ENCODE data around the gene TMEM59L. TPM values are rescaled to one million over a fixed set of nuclear protein-coding genes. Genes with fewer than 3 reads are reported as not detected.

The TMEM59L gene
- total RNA-seq, 1 donor from 2014 or later, result 4.9 TPM

DNA sequence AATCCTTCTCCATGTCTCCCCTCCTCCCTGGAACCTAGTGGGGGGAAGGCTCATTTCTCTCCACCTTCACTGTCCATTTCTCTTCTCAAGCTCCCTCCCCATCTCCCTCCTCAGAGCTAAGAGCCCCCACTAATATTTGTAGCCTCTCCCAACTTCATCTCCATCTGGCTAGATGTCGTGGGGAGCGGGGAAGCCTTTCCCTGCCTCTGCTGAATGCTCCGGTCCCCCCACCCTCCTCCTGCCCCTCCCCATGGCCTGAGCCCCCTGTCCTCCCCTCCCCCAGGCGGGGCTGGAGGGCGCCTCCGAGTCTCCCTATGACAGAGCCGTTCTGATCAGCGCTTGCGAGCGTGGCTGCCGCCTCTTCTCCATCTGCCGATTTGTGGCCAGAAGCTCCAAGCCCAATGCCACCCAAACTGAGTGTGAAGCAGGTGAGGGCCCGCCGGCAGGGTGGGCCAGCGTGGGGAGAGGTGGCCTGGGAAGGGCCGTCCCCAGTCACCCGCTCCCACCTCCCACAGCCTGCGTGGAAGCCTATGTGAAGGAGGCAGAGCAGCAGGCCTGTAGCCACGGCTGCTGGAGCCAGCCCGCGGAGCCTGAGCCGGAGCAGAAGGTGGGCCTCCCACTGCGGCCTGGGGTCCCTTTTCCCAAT is 1.0 kb downstream of the TMEM59L start:
- Mint-ChIP-seq H3K27ac (no peak overlapping the region), H3K9me3 (peaks cover 8% of the 10 kb centered on the region), H3K36me3 (no peaks in the 10 kb centered on the region), H3K4me3 (peak overlapping the region; percentile 63), H3K27me3 (ENCODE audit: low read depth) (peaks cover 77% of the 10 kb centered on the region), H3K4me1 (peaks cover 20% of the 10 kb centered on the region)
- no peak for DNase-seq (ENCODE audit: low spot score in 2 of 2, unreplicated experiment in 2 of 2)
- TF ChIP-seq, protein P1, sequence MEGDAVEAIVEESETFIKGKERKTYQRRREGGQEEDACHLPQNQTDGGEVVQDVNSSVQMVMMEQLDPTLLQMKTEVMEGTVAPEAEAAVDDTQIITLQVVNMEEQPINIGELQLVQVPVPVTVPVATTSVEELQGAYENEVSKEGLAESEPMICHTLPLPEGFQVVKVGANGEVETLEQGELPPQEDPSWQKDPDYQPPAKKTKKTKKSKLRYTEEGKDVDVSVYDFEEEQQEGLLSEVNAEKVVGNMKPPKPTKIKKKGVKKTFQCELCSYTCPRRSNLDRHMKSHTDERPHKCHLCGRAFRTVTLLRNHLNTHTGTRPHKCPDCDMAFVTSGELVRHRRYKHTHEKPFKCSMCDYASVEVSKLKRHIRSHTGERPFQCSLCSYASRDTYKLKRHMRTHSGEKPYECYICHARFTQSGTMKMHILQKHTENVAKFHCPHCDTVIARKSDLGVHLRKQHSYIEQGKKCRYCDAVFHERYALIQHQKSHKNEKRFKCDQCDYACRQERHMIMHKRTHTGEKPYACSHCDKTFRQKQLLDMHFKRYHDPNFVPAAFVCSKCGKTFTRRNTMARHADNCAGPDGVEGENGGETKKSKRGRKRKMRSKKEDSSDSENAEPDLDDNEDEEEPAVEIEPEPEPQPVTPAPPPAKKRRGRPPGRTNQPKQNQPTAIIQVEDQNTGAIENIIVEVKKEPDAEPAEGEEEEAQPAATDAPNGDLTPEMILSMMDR (IDR thresholded peaks at IDR 0.05; ENCODE audit: unreplicated experiment), result no peak

DNA sequence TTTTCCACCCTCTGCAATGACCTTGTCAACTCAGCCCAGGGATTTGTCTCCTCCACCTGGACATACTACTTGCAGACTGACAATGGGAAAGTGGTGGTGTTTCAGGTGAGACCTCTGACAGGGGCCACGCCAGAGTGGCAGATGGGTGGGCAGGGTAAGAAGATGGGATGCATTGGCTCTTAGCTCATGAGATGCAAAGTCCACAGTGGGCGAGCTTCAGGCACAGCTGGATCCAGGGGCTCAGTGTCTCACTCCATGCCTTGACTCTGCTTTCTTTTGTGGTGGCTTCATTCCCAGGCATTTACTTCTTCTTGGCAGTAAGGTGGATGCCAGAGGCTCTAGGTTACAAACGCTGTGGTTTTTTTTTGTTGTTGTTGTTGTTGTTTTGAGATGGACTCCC is 3.4 kb downstream of the TMEM59L start:
- Mint-ChIP-seq H3K36me3 (no peaks in the 10 kb centered on the region), H3K4me3 (no peak overlapping the region), H3K27me3 (ENCODE audit: low read depth) (peaks cover 60% of the 10 kb centered on the region), H3K9me3 (peaks cover 8% of the 10 kb centered on the region), H3K27ac (no peak overlapping the region), H3K4me1 (peaks cover 18% of the 10 kb centered on the region)
- TF ChIP-seq, protein P1 (IDR thresholded peaks at IDR 0.05; ENCODE audit: unreplicated experiment), result no peak
- DNase-seq (ENCODE audit: low spot score in 2 of 2, unreplicated experiment in 2 of 2), result no peak

DNA sequence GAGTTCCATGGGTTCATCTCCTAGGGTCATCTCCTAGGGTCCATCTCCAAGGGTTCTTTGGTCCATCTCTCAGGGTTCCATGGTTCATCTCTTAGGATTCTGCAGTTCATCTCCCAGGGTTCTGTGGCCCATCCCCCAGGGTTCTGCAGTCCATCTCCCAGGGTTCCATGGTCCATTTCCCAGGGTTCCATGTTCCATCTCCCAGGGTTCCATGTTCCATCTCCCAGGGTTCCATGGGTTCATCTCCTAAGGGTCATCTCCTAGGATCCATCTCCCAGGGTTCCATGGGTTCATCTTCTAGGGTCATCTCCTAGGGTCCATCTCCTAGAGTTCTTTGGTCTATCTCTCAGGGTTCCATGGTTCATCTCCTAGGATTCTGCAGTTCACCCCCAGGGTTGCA is 4.9 kb downstream of the TMEM59L start:
- H3K27me3 Mint-ChIP-seq (ENCODE audit: low read depth), result peaks cover 51% of the 10 kb centered on the region
- no peaks in the 10 kb centered on the region for H3K36me3 Mint-ChIP-seq
- H3K4me1 Mint-ChIP-seq, result peaks cover 8% of the 10 kb centered on the region

DNA sequence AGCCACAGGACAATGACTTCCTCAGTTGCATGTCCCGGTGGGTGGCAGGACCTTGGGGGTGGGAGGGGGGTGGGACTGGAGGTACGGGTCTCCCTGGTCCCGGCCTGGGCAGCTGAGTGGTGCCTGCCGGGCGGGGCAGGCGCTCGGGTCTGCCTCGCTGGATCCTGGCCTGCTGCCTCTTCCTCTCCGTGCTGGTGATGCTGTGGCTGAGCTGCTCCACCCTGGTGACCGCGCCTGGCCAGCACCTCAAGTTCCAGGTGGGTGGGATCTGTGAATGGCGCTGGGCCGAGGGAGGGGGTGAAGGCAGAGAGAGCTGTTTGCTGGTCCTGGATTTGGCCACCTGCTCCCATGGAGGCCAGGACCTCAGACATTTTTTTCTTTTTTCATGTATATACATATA is 5.6 kb downstream of the TMEM59L start:
- H3K36me3 Mint-ChIP-seq, result no peaks in the 10 kb centered on the region
- no peak for DNase-seq (ENCODE audit: low spot score in 2 of 2, unreplicated experiment in 2 of 2)
- peaks cover 6% of the 10 kb centered on the region for H3K4me1 Mint-ChIP-seq
- no peak overlapping the region for H3K27ac Mint-ChIP-seq
- peaks cover 49% of the 10 kb centered on the region for H3K27me3 Mint-ChIP-seq (ENCODE audit: low read depth)
- TF ChIP-seq, protein P1 (IDR thresholded peaks at IDR 0.05; ENCODE audit: unreplicated experiment), result no peak
- H3K4me3 Mint-ChIP-seq, result no peak overlapping the region
- peaks cover 8% of the 10 kb centered on the region for H3K9me3 Mint-ChIP-seq

More for the DNA sequence above, 4.9 kb downstream of the TMEM59L start:
- Mint-ChIP-seq H3K4me3 (no peak overlapping the region), H3K9me3 (peaks cover 8% of the 10 kb centered on the region), H3K27ac (no peak overlapping the region)
- TF ChIP-seq, protein P1 (IDR thresholded peaks at IDR 0.05; ENCODE audit: unreplicated experiment), result no peak
- no peak for DNase-seq (ENCODE audit: low spot score in 2 of 2, unreplicated experiment in 2 of 2)

DNA sequence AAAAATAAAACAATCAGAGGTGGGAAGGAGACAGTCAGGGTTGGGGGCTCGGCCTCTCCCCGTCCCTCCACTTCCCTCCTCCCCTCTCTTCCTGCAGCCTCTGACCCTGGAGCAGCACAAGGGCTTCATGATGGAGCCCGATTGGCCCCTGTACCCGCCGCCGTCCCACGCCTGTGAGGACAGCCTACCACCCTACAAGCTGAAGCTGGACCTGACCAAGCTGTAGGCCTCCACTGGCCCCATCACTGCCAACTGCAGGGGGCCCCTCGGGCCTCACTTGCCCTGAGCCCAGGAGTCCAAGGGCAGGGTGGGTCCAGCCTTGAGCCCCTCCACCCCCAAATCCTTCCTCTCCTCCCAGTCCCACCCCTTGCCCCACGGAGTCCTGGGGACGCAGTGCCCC is 7.6 kb downstream of the TMEM59L start:
- Mint-ChIP-seq H3K4me3 (no peak overlapping the region), H3K36me3 (no peaks in the 10 kb centered on the region), H3K27me3 (ENCODE audit: low read depth) (peaks cover 30% of the 10 kb centered on the region), H3K4me1 (no peaks in the 10 kb centered on the region), H3K9me3 (peaks cover 8% of the 10 kb centered on the region), H3K27ac (no peak overlapping the region)
- DNase-seq (ENCODE audit: low spot score in 2 of 2, unreplicated experiment in 2 of 2), result no peak
- TF ChIP-seq, protein P1 (IDR thresholded peaks at IDR 0.05; ENCODE audit: unreplicated experiment), result no peak

All from mesothelial cell of epicardium (in vitro differentiated cells).